Hypothalamus (tissue), 51 donors: ENCODE results near the gene RPS15.

Source experiments
- DNase-seq, 51 donors: peaks; one replicate each; lab custom pipeline; 2025; lab: John Stamatoyannopoulos, UW

Gene RPS15

GRCh38 chr19:1449467-1450442 is 11.6 kb downstream of the RPS15 start, which contains the start of gene APC2:
Gene APC2 (plus strand): TSS chr19:1450121. CDS start chr19:1453002, 2,881 bp downstream.
- peak; percentile 25 to 90 (median 81) for DNase-seq

- peak in 40 of 51 donors; percentile 22 to 84 (median 59) for DNase-seq
Observed at GRCh38 chr19:1450735-1451731, 12.8 kb downstream of the RPS15 start.

GRCh38 chr19:1451916-1452801 is 14.0 kb downstream of the RPS15 start:
- peak in 48 of 51 donors; percentile 26 to 90 (median 78) for DNase-seq

- peak in 2 of 51 donors; percentile 49 to 55 for DNase-seq
Observed at GRCh38 chr19:1452802-1453524, 14.8 kb downstream of the RPS15 start.

- DNase-seq = peak; percentile 52 to 99 (median 94)
Observed at GRCh38 chr19:1453525-1454364, 15.5 kb downstream of the RPS15 start.

- DNase-seq = no peak
Observed at GRCh38 chr19:1455002-1455335, 16.8 kb downstream of the RPS15 start.

- peak in 17 of 51 donors; percentile 12 to 58 (median 42) for DNase-seq
Observed at GRCh38 chr19:1455336-1456120, 17.3 kb downstream of the RPS15 start.

- no peak for DNase-seq
Observed at GRCh38 chr19:1456121-1456900, 18.1 kb downstream of the RPS15 start.

GRCh38 chr19:1457031-1457739 is 19.0 kb downstream of the RPS15 start:
- no peak for DNase-seq

- no peak for DNase-seq
Observed at GRCh38 chr19:1457892-1458291, 19.7 kb downstream of the RPS15 start.

- DNase-seq = no peak
Observed at GRCh38 chr19:1459479-1459878, 21.3 kb downstream of the RPS15 start.

- DNase-seq = no peak
Observed at GRCh38 chr19:1460033-1460995, 22.1 kb downstream of the RPS15 start.

GRCh38 chr19:1461862-1462261 is 23.7 kb downstream of the RPS15 start:
- DNase-seq = no peak

- DNase-seq = peak in 4 of 51 donors; percentile 11 to 32 (median 30)
Observed at GRCh38 chr19:1465191-1466016, 27.2 kb downstream of the RPS15 start.
